ENCODE results near the gene YPEL5. TPM values are rescaled to one million over a fixed set of nuclear protein-coding genes. Genes with fewer than 3 reads are reported as not detected.

Gene YPEL5
- total RNA-seq, 5 donors from 2014 or later (not counting 1 experiment from before 2014, with no cell fraction given) = 73.0 to 962 (median 77.3) TPM

GRCh38 chr2:30209227-30209626 is 62.4 kb downstream of the YPEL5 start:
- ChIA-PET POLR2A (interaction anchor here (0.5 to 1.5 kb wide), 15 partner anchors 10 to 502 kb away, joined by 3 to 9 read pairs (median 3); partner anchors contain the start of gene LBH (in 1 of the 2)), CTCF (interaction anchor here (0.5 to 2.9 kb wide), 39 partner anchors 10 to 1924 kb away, joined by 3 to 65 read pairs (median 4); partner anchors contain the start of gene LBH (in 1 of the 2))
- Histone ChIP-seq H3K9me3 (no peaks in the 10 kb centered on the region), H3K36me3 (ENCODE audit: control insufficient read depth in 2 of 2, extremely low read depth in 1 of 2, insufficient read depth in 1 of 2, low read length in 1 of 2) (no peaks in the 10 kb centered on the region), H3K4me1 (ENCODE audit: control insufficient read depth in 1 of 2, extremely low read depth in 1 of 2, insufficient read depth in 2 of 2, low read length in 2 of 2) (peaks cover 14 to 17% of the 10 kb centered on the region in 2 experiments), H3K27ac (ENCODE audit: low read length) (peak overlapping the region; percentile 25), H3K4me3 (ENCODE audit: control insufficient read depth in 1 of 2, extremely low read depth in 1 of 2, low read length in 1 of 2) (no peak overlapping the region), H3K27me3 (replicated peaks in 1 of 2; ENCODE audit: control insufficient read depth in 2 of 2, extremely low read depth in 1 of 2, insufficient read depth in 2 of 2, low read length in 1 of 2) (no peaks in the 10 kb centered on the region)
- WGBS (ENCODE audit: insufficient coverage) = no CpG with 5 or more reads among the region's 2 CpGs
- Mint-ChIP-seq H3K36me3 (no peaks in the 10 kb centered on the region), H3K4me3 (peak overlapping the region in 2 of 3 donors; percentile 18 to 74), H3K9me3 (no peaks in the 10 kb centered on the region), H3K27ac (peak overlapping the region; percentile 81 to 85), H3K4me1 (peaks cover 23 to 26% (median 23%) of the 10 kb centered on the region in 3 donors), H3K27me3 (no peaks in the 10 kb centered on the region)
- DNase-seq (peak in 7 of 35 experiments; percentile 5 to 50 (median 16)), ATAC-seq (replicated peaks in 1 of 4) (peak; percentile 82 to 96 (median 90))

Other genes starting within 250 kb of the YPEL5 start
- gene ALK, start 225.4 kb upstream of the YPEL5 start, total RNA-seq = not detected
- gene LBH, start 84.5 kb downstream of the YPEL5 start, total RNA-seq = 100 to 1,000 TPM; 209 to 386 (median 323) TPM